Amygdala (tissue), 56 donors: Measurements from ENCODE around the gene MMP12.

Experiments used
- DNase-seq, 56 donors: peaks; one replicate each; lab custom pipeline; 2025; lab: John Stamatoyannopoulos, UW

MMP12 gene

DNA sequence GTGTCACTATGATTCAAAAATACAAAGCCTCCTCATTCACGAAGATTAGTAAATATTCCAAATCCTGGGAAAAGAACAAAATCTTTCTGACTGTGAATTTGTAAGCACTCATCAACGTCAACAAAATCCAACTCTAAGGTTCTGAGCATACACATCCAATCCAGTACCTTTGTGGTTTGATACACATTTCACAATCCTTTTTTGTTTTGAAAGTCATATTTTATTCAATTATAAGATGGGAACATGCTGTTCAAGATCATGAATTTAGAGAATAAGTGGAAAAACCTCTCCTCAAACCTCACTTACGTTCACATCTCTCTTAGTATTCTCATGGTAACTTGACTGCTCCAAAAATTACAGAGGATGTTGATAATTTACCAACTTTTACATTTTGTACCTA, 21.7 kb downstream of the MMP12 start:
- no peak for DNase-seq

- no peak for DNase-seq
Observed at GRCh38 chr11:102850973-102851745, 23.6 kb downstream of the MMP12 start.

GRCh38 chr11:102849311-102849710, 25.5 kb downstream of the MMP12 start:
- DNase-seq = no peak

GRCh38 chr11:102846292-102846691, 28.5 kb downstream of the MMP12 start:
- DNase-seq = no peak

- DNase-seq = no peak
Observed at GRCh38 chr11:102843489-102843888, 31.3 kb downstream of the MMP12 start, which contains the start of gene MMP3. Gene MMP3, minus strand, starts transcription at chr11:102843609. Its CDS starts 63 bp downstream, at chr11:102843546.

- no peak for DNase-seq
Observed at GRCh38 chr11:102842930-102843329, 31.9 kb downstream of the MMP12 start.

DNA sequence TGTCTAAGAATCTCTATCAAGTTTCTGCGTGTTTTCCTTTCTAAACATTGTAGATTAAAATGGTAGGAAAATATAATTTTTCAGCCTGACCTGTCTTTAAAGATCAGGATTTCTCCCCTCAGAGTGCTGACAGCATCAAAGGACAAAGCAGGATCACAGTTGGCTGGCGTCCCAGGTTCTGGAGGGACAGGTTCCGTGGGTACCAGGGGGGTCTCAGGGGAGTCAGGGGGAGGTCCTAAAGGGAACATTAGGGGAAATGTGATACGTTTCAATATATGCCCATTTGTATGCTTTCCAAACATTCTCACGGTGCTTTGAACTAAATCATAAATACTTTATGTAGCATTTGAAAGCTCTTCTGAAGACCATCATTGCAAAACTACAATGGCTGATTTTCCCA, 34.8 kb downstream of the MMP12 start:
- no peak for DNase-seq

DNA sequence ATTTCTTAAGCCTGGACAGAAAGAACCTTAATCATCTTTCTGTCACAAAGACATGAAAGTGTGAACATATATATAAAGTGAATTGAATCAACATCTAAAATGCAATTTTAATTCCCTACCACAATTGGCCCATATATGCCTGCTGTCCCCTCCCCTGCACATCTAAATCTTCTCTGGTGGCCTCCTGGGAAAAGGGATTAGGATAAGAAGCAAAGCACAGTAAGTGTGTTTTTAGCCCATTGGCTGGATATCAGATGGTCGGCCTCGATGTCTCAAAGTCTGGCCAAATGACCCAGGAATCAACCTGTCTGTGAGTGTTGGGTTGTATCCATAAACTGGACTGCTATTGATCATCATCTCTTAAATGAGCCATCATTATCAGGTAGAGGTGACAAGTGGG, 37.1 kb downstream of the MMP12 start:
- DNase-seq = no peak

DNA sequence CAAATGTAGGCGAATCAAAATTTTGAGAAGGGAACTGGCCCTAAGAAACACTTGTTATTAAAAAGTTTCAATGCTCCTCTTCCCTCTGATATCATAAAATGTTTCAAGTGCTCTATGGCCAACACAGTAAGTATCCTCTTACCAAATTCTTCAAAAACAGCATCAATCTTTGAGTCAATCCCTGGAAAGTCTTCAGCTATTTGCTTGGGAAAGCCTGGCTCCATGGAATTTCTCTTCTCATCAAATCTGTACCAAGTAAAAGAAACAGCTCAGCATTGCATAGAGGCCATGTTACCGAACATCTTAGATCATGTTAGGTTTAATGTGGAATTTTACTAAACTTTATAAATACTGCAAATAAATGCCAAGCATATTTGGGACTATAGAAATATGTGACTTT, 37.6 kb downstream of the MMP12 start:
- no peak for DNase-seq

DNA sequence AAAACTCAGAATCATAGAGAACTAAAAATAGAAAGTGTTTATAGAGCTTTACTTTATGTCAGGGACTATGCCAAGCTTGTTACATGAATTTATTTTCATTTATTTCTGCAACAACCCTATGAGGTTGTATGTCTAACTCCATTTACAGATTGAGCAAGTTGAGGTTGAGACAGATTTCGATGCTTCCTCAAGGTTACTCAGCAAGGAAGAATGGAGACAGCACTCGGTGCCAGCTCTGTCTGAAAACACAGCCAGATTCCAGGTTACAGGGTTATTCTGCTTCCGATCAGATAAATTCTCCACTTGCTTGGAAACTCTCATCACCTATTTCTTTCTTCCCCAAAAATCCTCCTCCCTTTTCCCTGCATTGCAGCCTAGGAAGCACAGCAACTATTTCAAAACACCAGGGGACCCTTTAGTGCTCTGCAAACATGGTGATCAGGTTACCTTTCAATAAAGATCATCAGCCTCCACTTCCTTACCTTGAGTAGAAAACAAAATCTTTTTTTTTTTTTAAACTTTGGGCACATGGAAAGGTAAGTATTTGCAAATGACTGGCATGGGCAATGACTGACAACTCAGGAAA, 38.4 kb downstream of the MMP12 start:
- DNase-seq = no peak

DNA sequence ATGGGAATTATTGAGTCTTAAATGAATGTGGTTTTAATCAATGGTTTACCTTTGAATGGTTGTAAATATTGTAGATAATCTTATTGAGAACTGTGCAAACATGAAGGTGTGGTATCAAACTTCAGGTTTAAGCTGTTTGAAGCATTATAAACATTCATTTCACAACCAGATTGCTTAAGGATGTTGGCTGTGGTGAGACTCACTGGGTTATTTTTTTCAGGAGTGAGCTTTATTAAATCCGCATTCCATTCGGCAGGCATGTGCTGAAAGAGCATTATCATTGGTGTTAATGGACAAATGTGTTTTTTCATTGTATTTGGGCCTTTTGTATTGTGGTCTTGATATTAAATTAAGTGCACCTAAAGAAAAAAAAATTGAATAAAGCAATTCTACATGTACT, 41.1 kb downstream of the MMP12 start:
- DNase-seq = no peak

GRCh38 chr11:102832612-102833011, 42.2 kb downstream of the MMP12 start:
- DNase-seq = no peak

GRCh38 chr11:102831489-102832440, 43.0 kb downstream of the MMP12 start:
- DNase-seq = peak in 10 of 56 donors; percentile 1 to 37 (median 9)

DNA sequence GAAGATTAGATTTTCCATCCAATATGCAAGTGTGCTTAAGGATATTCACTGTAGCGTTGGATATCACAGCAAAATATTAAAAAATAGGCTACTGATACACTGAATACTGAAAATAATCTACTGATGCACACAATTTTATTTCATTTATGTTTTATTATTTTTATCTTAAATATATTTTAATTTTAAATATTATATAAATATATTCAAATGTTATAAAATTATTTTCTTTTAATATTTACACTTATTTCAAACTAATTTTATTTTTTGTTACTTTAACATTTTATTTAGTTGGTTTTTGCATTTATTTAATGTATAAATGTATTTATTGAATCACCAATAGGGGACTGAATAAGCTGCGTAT, 43.7 kb downstream of the MMP12 start:
- no peak for DNase-seq

- DNase-seq = no peak
Observed at GRCh38 chr11:102830001-102830727, 44.6 kb downstream of the MMP12 start.

- no peak for DNase-seq
Observed at GRCh38 chr11:102829316-102830000, 45.3 kb downstream of the MMP12 start.

DNA sequence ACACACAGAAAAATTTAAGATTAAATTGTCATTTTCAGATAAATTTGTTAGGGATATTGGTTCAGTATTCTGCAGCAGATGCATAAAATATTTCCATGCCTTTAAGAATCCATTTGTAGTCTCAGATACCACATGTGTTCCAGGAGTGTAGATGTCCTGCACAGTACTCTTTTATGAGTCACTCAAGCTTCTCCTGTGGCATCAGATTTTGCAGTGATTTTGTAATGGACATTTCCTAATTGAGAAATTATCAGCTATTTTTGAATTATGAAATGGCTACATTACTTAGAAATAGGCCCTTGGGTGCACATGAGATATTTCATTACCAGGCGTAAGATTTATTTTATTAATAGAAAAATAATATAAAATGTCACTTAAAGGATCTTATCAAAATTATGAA, 50.2 kb downstream of the MMP12 start:
- no peak for DNase-seq

DNA sequence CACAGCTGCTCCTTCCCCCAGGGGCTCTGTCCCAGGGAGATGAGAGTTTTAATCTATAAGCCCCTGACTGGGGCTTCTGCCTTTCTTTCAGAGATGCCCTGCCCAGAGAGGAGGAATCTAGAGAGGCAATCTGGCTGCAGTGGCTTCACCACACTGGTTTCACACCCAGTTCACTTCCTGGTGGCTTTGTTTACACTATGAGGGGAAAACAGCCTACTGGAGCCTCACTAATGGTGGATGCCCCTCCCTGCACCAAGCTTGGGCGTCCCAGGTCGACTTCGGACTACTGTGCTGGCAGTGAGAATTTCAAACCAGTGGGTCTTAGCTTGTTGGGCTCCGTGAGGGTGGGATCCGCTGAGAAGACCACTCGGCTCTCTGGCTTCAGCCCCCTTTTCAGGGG, 55.3 kb downstream of the MMP12 start:
- no peak for DNase-seq

GRCh38 chr11:102813484-102813883, 61.3 kb downstream of the MMP12 start:
- DNase-seq = no peak
